HepG2 (cell line): ENCODE data around the gene TRAPPC12. TPM values are rescaled to one million over a fixed set of nuclear protein-coding genes. Genes with fewer than 3 reads are reported as not detected.
A peak's percentile ranks its signal among the peaks of the same experiment; 100 is the strongest.

Source experiments
- BCLAF1 ChIP-seq: fragments of 450-650 bp; IDR thresholded peaks from 2 replicates; pipeline ENCODE4 v1.6.1; 2017; ENCODE audit warnings: mild to moderate bottlenecking
- ETV6 ChIP-seq: sonication (generic); formaldehyde crosslinking; conservative IDR thresholded peaks from 2 replicates; pipeline ENCODE4 v1.4.0; 2020; ENCODE audit warnings: missing genetic modification reagents
- NRL ChIP-seq: sonication (generic); formaldehyde crosslinking; IDR thresholded peaks from 2 replicates; pipeline ENCODE4 v1.5.0; 2020; ENCODE audit warnings: missing genetic modification reagents, mild to moderate bottlenecking, moderate library complexity, borderline replicate concordance
- RERE ChIP-seq: IDR thresholded peaks from 2 replicates; pipeline ENCODE4 v1.6.1; 2016; ENCODE audit warnings: low read depth, missing genetic modification reagents, missing compliant biosample characterization
- SATB2 ChIP-seq: sonication (generic); formaldehyde crosslinking; IDR thresholded peaks from 2 replicates; pipeline ENCODE4 v1.5.0; 2020; ENCODE audit warnings: missing genetic modification reagents
- SOX6 ChIP-seq, 2 experiments: fragments of 450-650 bp in 1 of 2; sonication (generic) in 1 of 2; formaldehyde crosslinking in 1 of 2; IDR thresholded peaks; 2 replicates each; pipeline versions ENCODE4 v1.4.0 to v1.6.1; 2017 to 2020; ENCODE audit warnings: antibody characterized with exemption in 1 of 2, mild to moderate bottlenecking in 1 of 2, missing genetic modification reagents in 1 of 2
- SP140L ChIP-seq: sonication (generic); formaldehyde crosslinking; IDR thresholded peaks from 2 replicates; pipeline ENCODE4 v1.4.0; 2020; ENCODE audit warnings: missing genetic modification reagents, borderline replicate concordance
- ZBTB7A ChIP-seq: sonication (generic); formaldehyde crosslinking; IDR thresholded peaks from 2 replicates; pipeline ENCODE4 v1.8.0; 2022; ENCODE audit warnings: mild to moderate bottlenecking, missing genetic modification reagents
- ZKSCAN1 ChIP-seq: fragments of 150-350 bp; IDR thresholded peaks from 2 replicates; pipeline ENCODE4 v1.6.1; 2014; ENCODE audit warnings: low read length
- ZNF282 ChIP-seq: fragments of 450-650 bp; IDR thresholded peaks from 2 replicates; pipeline ENCODE4 v1.6.1; 2018; ENCODE audit not compliant: partially characterized antibody
- ZNF703 ChIP-seq: sonication (generic); formaldehyde crosslinking; IDR thresholded peaks from 2 replicates; pipeline ENCODE4 v1.5.1; 2020; ENCODE audit warnings: missing genetic modification reagents, mild to moderate bottlenecking, moderate library complexity, borderline replicate concordance
- ZNF770 ChIP-seq: sonication (generic); formaldehyde crosslinking; IDR thresholded peaks from 2 replicates; pipeline ENCODE4 v1.5.0; 2020; ENCODE audit warnings: mild to moderate bottlenecking, missing genetic modification reagents
- polyA plus RNA-seq, 8 experiments: library from polyadenylated mRNA; depleted of rRNA in 3 of 8; stranded (reverse) in 7 of 8; unstranded in 1 of 8; fragments of >200 nt; fragmentation: Illumina TruSeq in 4 of 8; extraction: Trizol in 4 of 8; gene quantifications; 2 replicates each; pipeline versions ENCODE4 v1.2.1 to v1.2.3, GENCODE V29; 2011 to 2016; ENCODE audit warnings: low read depth in 4 of 8, missing spikeins in 1 of 8, mixed read lengths in 1 of 8; ENCODE audit not compliant: insufficient read depth in 1 of 8
- total RNA-seq, 5 experiments: library from RNA; depleted of rRNA; stranded (reverse); fragments of >200 nt; fragmentation: Illumina TruSeq; extraction: Trizol; gene quantifications; 2 replicates each; pipeline ENCODE4 v1.2.3, GENCODE V29; 2016; ENCODE audit warnings: low read depth in 1 of 5
- TF ChIP-seq, protein P1 (sequence below): sonication (generic); formaldehyde crosslinking; IDR thresholded peaks from 2 replicates; pipeline ENCODE4 v1.5.0; 2020; ENCODE audit warnings: missing genetic modification reagents
- TF ChIP-seq, protein P2 (sequence below): sonication (generic); formaldehyde crosslinking; conservative IDR thresholded peaks from 2 replicates; pipeline ENCODE4 v1.4.0; 2020; ENCODE audit warnings: missing genetic modification reagents

TRAPPC12 gene
- total and polyA plus RNA-seq, 2 of the 13 experiments (the other 11 are each of a cell fraction or from before 2014, with no cell fraction given): 46.4 to 97.7 TPM

- TF ChIP-seq RERE (CRISPR knock-in tag): no peak
- TF ChIP-seq BCLAF1: no peak
- TF ChIP-seq SATB2 (CRISPR knock-in tag): peak; percentile 57; the same call in 1 of the 2 replicates
- no peak; the same call in 1 of the 2 replicates for TF ChIP-seq NRL (CRISPR knock-in tag)
- TF ChIP-seq ZNF282: no peak
- no peak for TF ChIP-seq ETV6
- TF ChIP-seq, protein P1, sequence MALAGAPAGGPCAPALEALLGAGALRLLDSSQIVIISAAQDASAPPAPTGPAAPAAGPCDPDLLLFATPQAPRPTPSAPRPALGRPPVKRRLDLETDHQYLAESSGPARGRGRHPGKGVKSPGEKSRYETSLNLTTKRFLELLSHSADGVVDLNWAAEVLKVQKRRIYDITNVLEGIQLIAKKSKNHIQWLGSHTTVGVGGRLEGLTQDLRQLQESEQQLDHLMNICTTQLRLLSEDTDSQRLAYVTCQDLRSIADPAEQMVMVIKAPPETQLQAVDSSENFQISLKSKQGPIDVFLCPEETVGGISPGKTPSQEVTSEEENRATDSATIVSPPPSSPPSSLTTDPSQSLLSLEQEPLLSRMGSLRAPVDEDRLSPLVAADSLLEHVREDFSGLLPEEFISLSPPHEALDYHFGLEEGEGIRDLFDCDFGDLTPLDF: 0 out of 2 replicates have a peak, but pooled peaks have one; percentile 19
- no peak for TF ChIP-seq SP140L (CRISPR knock-in tag)
- TF ChIP-seq ZNF770 (CRISPR knock-in tag): no peak
- peak; percentile 78 for TF ChIP-seq ZBTB7A
- no peak for TF ChIP-seq SOX6 (IDR thresholded peaks at IDR 0.05)
- peak; percentile 51 for TF ChIP-seq SOX6 (CRISPR knock-in tag; IDR thresholded peaks at IDR 0.05)
- no peak for TF ChIP-seq ZNF703 (CRISPR knock-in tag)
- no peak for TF ChIP-seq ZKSCAN1
- TF ChIP-seq, protein P2, sequence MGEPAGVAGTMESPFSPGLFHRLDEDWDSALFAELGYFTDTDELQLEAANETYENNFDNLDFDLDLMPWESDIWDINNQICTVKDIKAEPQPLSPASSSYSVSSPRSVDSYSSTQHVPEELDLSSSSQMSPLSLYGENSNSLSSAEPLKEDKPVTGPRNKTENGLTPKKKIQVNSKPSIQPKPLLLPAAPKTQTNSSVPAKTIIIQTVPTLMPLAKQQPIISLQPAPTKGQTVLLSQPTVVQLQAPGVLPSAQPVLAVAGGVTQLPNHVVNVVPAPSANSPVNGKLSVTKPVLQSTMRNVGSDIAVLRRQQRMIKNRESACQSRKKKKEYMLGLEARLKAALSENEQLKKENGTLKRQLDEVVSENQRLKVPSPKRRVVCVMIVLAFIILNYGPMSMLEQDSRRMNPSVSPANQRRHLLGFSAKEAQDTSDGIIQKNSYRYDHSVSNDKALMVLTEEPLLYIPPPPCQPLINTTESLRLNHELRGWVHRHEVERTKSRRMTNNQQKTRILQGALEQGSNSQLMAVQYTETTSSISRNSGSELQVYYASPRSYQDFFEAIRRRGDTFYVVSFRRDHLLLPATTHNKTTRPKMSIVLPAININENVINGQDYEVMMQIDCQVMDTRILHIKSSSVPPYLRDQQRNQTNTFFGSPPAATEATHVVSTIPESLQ (CRISPR knock-in tag): no peak; the same call in 1 of the 2 replicates
Measured at GRCh38 chr2:3518496-3519254, 139.2 kb downstream of the TRAPPC12 start (continued).
